ENCODE measurements around the gene DNAJA3.

DNAJA3 gene

GRCh38 chr16:4477966-4478365, 52.3 kb downstream of the DNAJA3 start:
- no peak for DNase-seq

- no peak for DNase-seq
These were observed 55.9 kb downstream of the DNAJA3 start for GRCh38 chr16:4481526-4481925.

DNA sequence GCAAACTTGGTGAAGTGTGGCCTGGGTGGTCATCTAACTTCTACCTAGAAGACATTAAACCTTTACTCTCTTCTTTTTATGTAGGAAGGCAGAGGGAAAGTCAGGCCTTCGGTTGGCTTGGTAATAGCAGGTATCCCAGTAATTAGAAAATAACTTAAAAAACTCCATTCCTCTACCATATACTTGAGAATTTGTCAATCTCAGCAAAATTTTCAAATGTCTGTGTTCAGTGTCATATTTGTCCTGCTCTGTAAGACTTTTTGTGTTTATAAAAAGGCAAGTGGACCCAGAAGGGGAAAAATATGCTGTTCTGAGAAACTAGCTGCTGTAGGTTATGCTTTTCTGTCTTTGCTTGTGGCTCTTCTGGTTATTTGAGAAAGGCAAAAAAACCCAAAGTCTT, 56.3 kb downstream of the DNAJA3 start:
- DNase-seq = no peak

- no peak for DNase-seq
These were observed 60.6 kb downstream of the DNAJA3 start for GRCh38 chr16:4486126-4486893.

- DNase-seq = no peak
These were observed 62.4 kb downstream of the DNAJA3 start for GRCh38 chr16:4487955-4488498.

GRCh38 chr16:4488499-4488967, 62.9 kb downstream of the DNAJA3 start:
- no peak for DNase-seq

GRCh38 chr16:4489030-4489429, 63.4 kb downstream of the DNAJA3 start:
- no peak for DNase-seq

DNA sequence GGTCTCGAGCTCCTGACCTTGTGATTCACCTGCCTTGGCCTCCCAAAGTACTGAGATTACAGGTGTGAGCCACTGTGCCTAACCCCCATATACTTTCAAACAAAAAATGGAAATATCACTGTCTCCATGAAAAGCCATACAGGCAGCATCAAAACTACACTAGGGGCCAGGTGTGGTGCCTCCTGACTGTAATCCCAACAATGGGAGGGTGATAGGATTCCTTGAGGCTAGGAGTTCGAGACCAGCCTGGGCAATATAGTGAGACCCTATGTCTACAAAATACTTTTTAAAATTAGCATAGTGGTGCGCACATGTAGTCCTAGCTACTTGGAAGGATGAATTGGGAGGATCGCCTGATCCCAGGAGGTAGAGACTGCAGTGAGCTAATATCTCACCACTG, 66.2 kb downstream of the DNAJA3 start:
- DNase-seq = no peak

GRCh38 chr16:4494746-4495490, 69.2 kb downstream of the DNAJA3 start:
- DNase-seq = no peak

DNA sequence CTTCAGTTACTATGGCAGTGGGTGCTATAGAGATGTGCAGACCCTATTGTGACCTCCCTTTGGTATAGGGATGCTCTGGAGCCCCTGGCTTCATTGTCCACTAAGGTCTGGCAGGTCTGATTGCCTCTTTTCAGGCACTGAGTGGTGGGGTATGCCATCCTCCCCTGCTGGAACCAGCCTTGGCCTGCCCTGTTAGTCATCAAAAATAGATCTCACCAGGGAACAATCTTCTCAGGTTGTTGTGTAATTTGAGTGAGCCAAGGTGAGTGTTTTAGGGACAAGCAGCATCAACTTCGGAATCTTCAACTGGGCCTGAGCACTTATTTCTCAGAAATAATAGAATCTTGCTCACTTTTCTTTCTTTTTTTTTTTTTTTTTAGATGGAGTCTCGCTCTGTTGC, 70.1 kb downstream of the DNAJA3 start:
- no peak for DNase-seq

GRCh38 chr16:4496305-4496704, 70.6 kb downstream of the DNAJA3 start:
- DNase-seq = no peak

GRCh38 chr16:4498546-4499195, 73.0 kb downstream of the DNAJA3 start:
- DNase-seq = no peak

DNA sequence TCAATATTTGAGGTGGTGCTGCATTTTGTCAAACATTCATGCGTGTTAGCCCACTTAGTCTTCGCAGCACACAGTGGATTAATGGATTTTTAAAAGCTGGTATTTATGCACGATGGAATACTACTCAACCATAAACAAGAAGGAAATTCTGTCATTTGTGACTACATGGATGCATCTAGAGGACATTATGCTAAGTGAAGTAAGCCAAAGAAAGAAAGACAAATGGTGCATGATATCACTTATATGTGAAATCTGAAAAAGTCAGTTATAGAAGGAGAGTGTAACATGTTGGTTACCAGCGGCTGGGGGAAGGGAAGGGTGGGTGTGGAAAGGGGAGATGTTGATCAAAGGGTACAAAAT, 73.5 kb downstream of the DNAJA3 start:
- no peak for DNase-seq

DNA sequence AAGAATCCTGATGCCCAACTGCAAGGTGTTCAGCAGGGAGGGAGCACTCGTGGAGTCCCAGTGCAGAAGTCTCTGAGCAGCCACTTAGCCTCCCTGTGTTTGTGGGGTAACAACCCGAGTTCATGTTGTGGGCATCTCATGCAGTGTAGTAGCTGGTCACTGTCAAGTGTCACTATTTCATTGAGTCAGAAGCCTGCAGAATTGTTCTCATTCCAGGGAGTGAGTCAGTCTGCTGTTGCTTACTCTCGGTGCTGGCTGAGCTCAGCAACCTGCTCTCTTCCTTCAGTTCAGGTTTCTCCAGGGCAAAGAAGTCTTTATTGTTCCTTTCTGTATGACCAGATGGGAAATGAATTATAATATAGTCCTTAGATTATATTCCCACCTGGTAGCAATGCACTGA, 74.6 kb downstream of the DNAJA3 start:
- no peak for DNase-seq

GRCh38 chr16:4501071-4501478, 75.4 kb downstream of the DNAJA3 start:
- no peak for DNase-seq

DNA sequence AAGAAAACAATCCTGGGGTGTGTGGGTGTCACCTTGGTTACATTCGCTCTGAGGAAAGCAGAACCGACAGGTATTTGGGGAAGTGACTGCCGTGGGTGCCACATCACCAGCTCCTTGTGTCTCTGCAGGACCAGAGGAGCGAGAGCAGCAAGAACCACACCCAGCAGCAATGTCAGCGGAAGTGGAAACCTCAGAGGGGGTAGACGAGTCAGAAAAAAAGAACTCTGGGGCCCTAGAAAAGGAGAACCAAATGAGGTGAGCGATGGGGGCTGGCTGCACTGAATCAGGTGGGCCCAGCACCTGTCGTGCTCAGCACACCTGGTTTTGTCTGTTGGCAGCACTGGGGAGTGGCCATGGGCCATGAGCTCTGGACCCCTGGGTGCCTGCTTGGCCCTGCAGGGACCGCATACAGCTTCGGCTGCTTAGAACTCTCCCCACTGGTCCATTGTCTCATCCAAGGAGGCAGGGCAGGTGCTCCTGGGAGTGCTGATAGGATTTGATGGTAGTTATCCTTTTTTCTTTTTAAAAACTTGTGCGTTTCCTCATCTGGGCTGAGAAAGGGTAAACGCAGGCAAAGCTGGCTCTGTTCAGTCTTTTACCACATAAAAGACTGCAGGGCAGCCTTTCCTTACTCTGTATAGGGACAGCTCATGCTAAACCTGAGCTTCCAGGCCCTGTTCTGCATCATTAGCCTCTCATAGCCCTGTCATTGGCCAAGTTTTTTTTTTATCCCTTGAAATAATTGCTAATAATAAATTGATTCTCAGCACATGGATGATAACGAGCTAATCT, 79.9 kb downstream of the DNAJA3 start:
- no peak for DNase-seq
